Activated CD4-positive, alpha-beta memory T cell treated with anti-CD3 and anti-CD28 coated beads, Interleukin-2, amount 10 ng/mL, durations not matched to agents 7 days and 5 days (primary cell): ENCODE data around the gene PRKCI. TPM values are rescaled to one million over a fixed set of nuclear protein-coding genes. Genes with fewer than 3 reads are reported as not detected.

Experiments
- total RNA-seq, 2 experiments: library from RNA; stranded (reverse); gene quantifications; one replicate each; pipeline ENCODE4 v1.2.3, GENCODE V29; 2021

The PRKCI gene
- total RNA-seq, 2 experiments from 2014 or later, result 18.6 to 25.7 TPM

Other genes with a start within 250 kb of the PRKCI start
- gene GPR160, start 184.4 kb upstream of the PRKCI start, total RNA-seq, result 10 to 100 TPM; 13.8 TPM
- 10 to 100 TPM; 74.5 TPM for gene PHC3, start 40.7 kb upstream of the PRKCI start, total RNA-seq
- 10 to 100 TPM; 18.0 to 19.0 TPM for gene SKIL, start 135.3 kb downstream of the PRKCI start, total RNA-seq
- not detected for gene CLDN11, start 196.4 kb downstream of the PRKCI start, total RNA-seq